Upper lobe of right lung (tissue), 1 donor: ENCODE data around the gene GBP7. TPM values are rescaled to one million over a fixed set of nuclear protein-coding genes. Genes with fewer than 3 reads are reported as not detected.

Source experiments
- ATAC-seq: fragments of 200-7000 bp; cut with Tn5 transposase; one replicate; pipeline ENCODE4 v1.9.1; 2020; ENCODE audit warnings: mild to moderate bottlenecking, moderate library complexity
- DNase-seq: peaks from one replicate; pipeline ENCODE4 v3.0.0-alpha.2; 2020
- H3K27ac ChIP-seq: fragments of 200-600 bp; one replicate; pipeline ENCODE4 v1.8.0; 2022
- H3K27me3 ChIP-seq: fragments of 200-600 bp; one replicate; pipeline ENCODE4 v1.8.0; 2022; ENCODE audit warnings: mild to moderate bottlenecking
- H3K36me3 ChIP-seq: fragments of 200-600 bp; one replicate; pipeline ENCODE4 v1.8.0; 2022
- H3K4me1 ChIP-seq: fragments of 200-600 bp; one replicate; pipeline ENCODE4 v1.8.0; 2022
- H3K4me3 ChIP-seq: fragments of 200-600 bp; one replicate; pipeline ENCODE4 v1.8.0; 2022; ENCODE audit warnings: mild to moderate bottlenecking
- H3K9me3 ChIP-seq: fragments of 200-600 bp; one replicate; pipeline ENCODE4 v1.8.0; 2022
- intact Hi-C: fragments of 100-400 bp; cut with DNase I; formaldehyde crosslinking; loops from one replicate; pipeline ENCODE4 v1.11.0; 2022
- total RNA-seq: library from RNA; stranded (reverse); fragmentation: NEBNext Ultra II Directional; extraction: Animal tissue kit (Norgen Biotek cat#: 25700); gene quantifications from one replicate; pipeline ENCODE4 v1.2.1, GENCODE V29; 2021
- TF ChIP-seq, protein P1 (sequence below): fragments of 200-600 bp; IDR thresholded peaks from one replicate; pipeline ENCODE4 v1.8.0; 2022; ENCODE audit warnings: antibody characterized with exemption
- donor health status: DM: no; HTN: yes; CAD: no; lungs with severe emphysema.

GBP7 gene
- total RNA-seq, 1 donor from 2014 or later: 0.32 TPM

DNA sequence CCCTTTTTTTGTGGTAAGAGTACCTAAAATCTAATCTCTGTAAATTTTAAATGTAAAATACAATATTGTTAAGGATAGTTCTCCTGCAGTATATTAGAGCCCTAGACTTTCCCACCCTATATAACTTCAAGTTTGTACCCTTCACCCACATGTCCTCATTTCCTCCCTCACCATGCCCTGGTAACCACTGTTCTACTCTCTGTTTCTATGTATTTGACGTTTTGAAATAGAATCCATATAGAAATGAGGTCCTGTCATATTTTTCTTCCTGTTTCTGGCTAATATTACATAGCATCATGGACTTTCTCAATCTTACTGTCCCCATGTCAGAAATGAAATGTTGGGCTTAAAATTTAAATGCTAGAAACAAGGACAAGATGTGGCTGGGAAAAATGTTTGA is 24.8 kb downstream of the GBP7 start:
- H3K4me3 ChIP-seq: no peak overlapping the region
- no peaks in the 10 kb centered on the region for H3K4me1 ChIP-seq
- H3K36me3 ChIP-seq: no peaks in the 10 kb centered on the region
- H3K27ac ChIP-seq: no peak overlapping the region
- DNase-seq (no peak), ATAC-seq (peak; percentile 65)
- H3K9me3 ChIP-seq: no peaks in the 10 kb centered on the region
- intact Hi-C loops: no loop called here
- TF ChIP-seq, protein P1, sequence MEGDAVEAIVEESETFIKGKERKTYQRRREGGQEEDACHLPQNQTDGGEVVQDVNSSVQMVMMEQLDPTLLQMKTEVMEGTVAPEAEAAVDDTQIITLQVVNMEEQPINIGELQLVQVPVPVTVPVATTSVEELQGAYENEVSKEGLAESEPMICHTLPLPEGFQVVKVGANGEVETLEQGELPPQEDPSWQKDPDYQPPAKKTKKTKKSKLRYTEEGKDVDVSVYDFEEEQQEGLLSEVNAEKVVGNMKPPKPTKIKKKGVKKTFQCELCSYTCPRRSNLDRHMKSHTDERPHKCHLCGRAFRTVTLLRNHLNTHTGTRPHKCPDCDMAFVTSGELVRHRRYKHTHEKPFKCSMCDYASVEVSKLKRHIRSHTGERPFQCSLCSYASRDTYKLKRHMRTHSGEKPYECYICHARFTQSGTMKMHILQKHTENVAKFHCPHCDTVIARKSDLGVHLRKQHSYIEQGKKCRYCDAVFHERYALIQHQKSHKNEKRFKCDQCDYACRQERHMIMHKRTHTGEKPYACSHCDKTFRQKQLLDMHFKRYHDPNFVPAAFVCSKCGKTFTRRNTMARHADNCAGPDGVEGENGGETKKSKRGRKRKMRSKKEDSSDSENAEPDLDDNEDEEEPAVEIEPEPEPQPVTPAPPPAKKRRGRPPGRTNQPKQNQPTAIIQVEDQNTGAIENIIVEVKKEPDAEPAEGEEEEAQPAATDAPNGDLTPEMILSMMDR: no peak
- H3K27me3 ChIP-seq: no peaks in the 10 kb centered on the region

- intact Hi-C loops: no loop called here
- no peak overlapping the region for H3K4me3 ChIP-seq
- H3K9me3 ChIP-seq: no peaks in the 10 kb centered on the region
- no peaks in the 10 kb centered on the region for H3K36me3 ChIP-seq
- H3K27me3 ChIP-seq: no peaks in the 10 kb centered on the region
- H3K27ac ChIP-seq: no peak overlapping the region
- ATAC-seq (no peak), DNase-seq (no peak)
- H3K4me1 ChIP-seq: no peaks in the 10 kb centered on the region
- TF ChIP-seq, protein P1: no peak
Observed at GRCh38 chr1:89149976-89150375, 25.8 kb downstream of the GBP7 start.

DNA sequence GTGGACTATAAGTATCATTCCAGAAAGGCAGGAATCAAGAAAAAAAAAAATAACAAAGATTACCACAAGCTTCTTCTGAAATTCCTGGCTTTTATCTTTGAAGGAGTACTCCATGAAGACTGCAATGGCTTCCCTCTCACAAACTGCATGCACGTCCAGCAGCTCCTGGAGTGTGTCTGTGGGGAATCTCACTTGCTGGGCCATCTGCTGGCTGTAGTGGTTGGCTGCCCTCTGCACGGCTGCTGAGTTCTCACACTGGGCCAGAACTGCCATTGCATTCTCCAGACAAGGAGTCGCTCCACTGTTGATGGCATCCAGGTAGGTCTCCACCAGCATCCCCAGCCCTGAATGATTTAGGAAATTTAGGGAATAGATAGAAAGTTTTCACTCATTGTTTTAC is 26.6 kb downstream of the GBP7 start:
- DNase-seq: no peak
- intact Hi-C loops: no loop called here
- no peak overlapping the region for H3K27ac ChIP-seq
- no peaks in the 10 kb centered on the region for H3K4me1 ChIP-seq
- TF ChIP-seq, protein P1: no peak
- no peaks in the 10 kb centered on the region for H3K36me3 ChIP-seq
- H3K27me3 ChIP-seq: no peaks in the 10 kb centered on the region
- no peaks in the 10 kb centered on the region for H3K9me3 ChIP-seq
- no peak overlapping the region for H3K4me3 ChIP-seq
- ATAC-seq: peak; percentile 46

- H3K4me3 ChIP-seq: no peak overlapping the region
- ATAC-seq: peak; percentile 65
- TF ChIP-seq, protein P1: no peak
- H3K36me3 ChIP-seq: no peaks in the 10 kb centered on the region
- H3K4me1 ChIP-seq: no peaks in the 10 kb centered on the region
- H3K27me3 ChIP-seq: no peaks in the 10 kb centered on the region
- H3K27ac ChIP-seq: no peak overlapping the region
- no peak for DNase-seq
- H3K9me3 ChIP-seq: no peaks in the 10 kb centered on the region
- intact Hi-C loops: no loop called here
Observed at GRCh38 chr1:89147678-89148658, 27.8 kb downstream of the GBP7 start.

DNA sequence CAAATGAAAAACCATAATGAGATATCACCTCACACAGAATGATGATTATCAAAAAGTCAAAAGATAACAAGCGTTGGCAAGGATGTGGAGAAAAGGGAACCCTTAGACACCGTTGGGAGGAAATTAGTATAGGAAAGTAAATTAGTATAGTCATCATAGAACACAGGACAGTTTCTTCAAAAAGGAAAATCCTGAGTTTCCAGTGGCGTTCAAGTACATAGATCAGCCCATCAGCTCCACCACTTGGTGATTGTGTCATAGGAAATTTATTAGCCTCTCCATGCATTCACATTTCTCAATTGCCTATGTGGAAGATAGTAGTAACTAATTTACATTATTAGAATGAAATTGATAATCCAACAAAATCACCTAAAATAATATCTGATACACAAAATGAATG is 29.1 kb downstream of the GBP7 start:
- no peak overlapping the region for H3K27ac ChIP-seq
- ATAC-seq (no peak), DNase-seq (no peak)
- H3K27me3 ChIP-seq: no peaks in the 10 kb centered on the region
- H3K4me1 ChIP-seq: no peaks in the 10 kb centered on the region
- H3K9me3 ChIP-seq: no peaks in the 10 kb centered on the region
- no peaks in the 10 kb centered on the region for H3K36me3 ChIP-seq
- H3K4me3 ChIP-seq: no peak overlapping the region
- intact Hi-C loops: no loop called here
- TF ChIP-seq, protein P1: no peak
